Esophagus mucosa (tissue), 1 donor: ENCODE measurements around the gene HACD1. TPM values are rescaled to one million over a fixed set of nuclear protein-coding genes. Genes with fewer than 3 reads are reported as not detected.
"Not testable (repeated sequence)": the region's sequence is repeated elsewhere in the genome, so short reads cannot be mapped to it uniquely, and the experiment has no call there.

ENCODE experiments used
- ATAC-seq: fragments of 200-7000 bp; cut with Tn5 transposase; one replicate; pipeline ENCODE4 v1.9.1; 2020
- total RNA-seq: library from RNA; stranded (reverse); gene quantifications from one replicate; pipeline ENCODE4 v1.2.4, GENCODE V29; 2023
- donor health status: DM: yes; HTN: yes; CAD: no.

The HACD1 gene
- total RNA-seq, 1 donor from 2014 or later, result 19.0 TPM

GRCh38 chr10:17643339-17643754, 26.2 kb upstream of the HACD1 start:
- peak; percentile 93 for ATAC-seq

- ATAC-seq, result no peak
Observed at GRCh38 chr10:17640331-17640816, 23.2 kb upstream of the HACD1 start.

- peak; percentile 78 for ATAC-seq
Observed at GRCh38 chr10:17637869-17638268, 20.7 kb upstream of the HACD1 start.

- no peak for ATAC-seq
Observed at GRCh38 chr10:17633353-17633752, 16.2 kb upstream of the HACD1 start.

GRCh38 chr10:17632590-17632989, 15.4 kb upstream of the HACD1 start:
- ATAC-seq, result not testable (repeated sequence)

- no peak for ATAC-seq
Observed at GRCh38 chr10:17626656-17627055, 9.5 kb upstream of the HACD1 start.

GRCh38 chr10:17624996-17625395, 7.8 kb upstream of the HACD1 start:
- ATAC-seq, result no peak

- ATAC-seq, result no peak
Observed at GRCh38 chr10:17622061-17622460, 4.9 kb upstream of the HACD1 start.

- ATAC-seq, result peak; percentile 75
Observed at GRCh38 chr10:17616403-17617030, 657 bp downstream of the HACD1 start.

- no peak for ATAC-seq
Observed at GRCh38 chr10:17609523-17610079, 7.6 kb downstream of the HACD1 start.

GRCh38 chr10:17607603-17608332, 9.4 kb downstream of the HACD1 start:
- ATAC-seq, result peak; percentile 82

- no peak for ATAC-seq
Observed at GRCh38 chr10:17607060-17607459, 10.1 kb downstream of the HACD1 start.

GRCh38 chr10:17606547-17607040, 10.6 kb downstream of the HACD1 start:
- no peak for ATAC-seq

GRCh38 chr10:17605936-17606335, 11.2 kb downstream of the HACD1 start:
- ATAC-seq, result no peak

- ATAC-seq, result no peak
Observed at GRCh38 chr10:17599089-17599488, 18.1 kb downstream of the HACD1 start.

- no peak for ATAC-seq
Observed at GRCh38 chr10:17597386-17597785, 19.8 kb downstream of the HACD1 start.

- ATAC-seq, result no peak
Observed at GRCh38 chr10:17590969-17591645, 26.1 kb downstream of the HACD1 start.

- not testable (repeated sequence) for ATAC-seq
Observed at GRCh38 chr10:17589316-17589715, 27.9 kb downstream of the HACD1 start.

- ATAC-seq, result no peak
Observed at GRCh38 chr10:17588420-17588819, 28.8 kb downstream of the HACD1 start.

- ATAC-seq, result not testable (repeated sequence)
Observed at GRCh38 chr10:17587321-17587720, 29.9 kb downstream of the HACD1 start.

- ATAC-seq, result no peak
Observed at GRCh38 chr10:17586821-17587234, 30.3 kb downstream of the HACD1 start.

- no peak for ATAC-seq
Observed at GRCh38 chr10:17585016-17585415, 32.2 kb downstream of the HACD1 start.

- no peak for ATAC-seq
Observed at GRCh38 chr10:17580885-17581284, 36.3 kb downstream of the HACD1 start.
